IMR-90 (cell line): Measurements from ENCODE around the gene FBH1. TPM values are rescaled to one million over a fixed set of nuclear protein-coding genes. Genes with fewer than 3 reads are reported as not detected.

Source experiments
- ATAC-seq: fragments of 200-7000 bp; cut with Tn5 transposase; 2 replicates; pipeline ENCODE4 v1.9.1; 2020; ENCODE audit warnings: low read depth, mild to moderate bottlenecking, moderate library complexity
- BruUV-seq: library from RNA; stranded (reverse); fragments of 400-500 nt; replicated peaks from 2 replicates; lab custom pipeline; 2021; lab: Mats Ljungman, UMichigan
- CTCF ChIA-PET: fragments of 300-600 bp; formaldehyde crosslinking; extraction: SDS; loops from one replicate; lab custom pipeline; 2021; ENCODE audit warnings: antibody characterized with exemption; lab: Yijun Ruan, JAX
- POLR2A ChIA-PET: fragments of 300-600 bp; sonication (Branson Sonifier 250); formaldehyde crosslinking; loops from one replicate; lab custom pipeline; 2022; ENCODE audit warnings: antibody characterized with exemption; ENCODE audit not compliant: unreplicated experiment; lab: Charles Lee
- DNase-seq: peaks from one replicate; pipeline ENCODE4 v3.0.0; 2013
- H2AFZ ChIP-seq: replicated peaks from 2 replicates; pipeline ENCODE3; 2013; ENCODE audit warnings: low read length, mild to moderate bottlenecking; ENCODE audit not compliant: poor library complexity
- H2AK5ac ChIP-seq: 2 replicates; pipeline ENCODE4 v1.6.1; 2013; ENCODE audit warnings: low read depth, low read length, inconsistent platforms
- H2AK9ac ChIP-seq: replicated peaks from 2 replicates; pipeline ENCODE3; 2013; ENCODE audit warnings: mild to moderate bottlenecking, low read depth, low read length, moderate library complexity; ENCODE audit not compliant: poor library complexity
- H2BK120ac ChIP-seq: 2 replicates; pipeline ENCODE4 v1.6.1; 2013; ENCODE audit warnings: low read depth, low read length, inconsistent platforms
- H2BK15ac ChIP-seq: 3 replicates; pipeline ENCODE4 v1.6.1; 2013; ENCODE audit warnings: low read depth, low read length, inconsistent platforms
- H2BK20ac ChIP-seq: 2 replicates; pipeline ENCODE4 v1.6.1; 2013; ENCODE audit warnings: low read depth, mild to moderate bottlenecking, inconsistent platforms, low read length, moderate library complexity
- H2BK5ac ChIP-seq: 2 replicates; pipeline ENCODE4 v1.6.1; 2013; ENCODE audit warnings: mild to moderate bottlenecking, low read depth, low read length, inconsistent platforms; ENCODE audit not compliant: poor library complexity, severe bottlenecking
- H3K14ac ChIP-seq: replicated peaks from 2 replicates; pipeline ENCODE4 v1.6.1; 2013; ENCODE audit warnings: low read depth, low read length, inconsistent platforms
- H3K18ac ChIP-seq: 2 replicates; pipeline ENCODE4 v1.6.1; 2013; ENCODE audit warnings: low read depth, low read length, control low read depth
- H3K23ac ChIP-seq: 2 replicates; pipeline ENCODE4 v1.6.1; 2013; ENCODE audit warnings: low read depth, low read length, inconsistent platforms
- H3K27ac ChIP-seq: 2 replicates; pipeline ENCODE4 v1.5.1; 2013; ENCODE audit warnings: mild to moderate bottlenecking, control low read depth, low read length; ENCODE audit not compliant: insufficient read depth
- H3K27me3 ChIP-seq: 2 replicates; pipeline ENCODE4 v1.6.1; 2013; ENCODE audit warnings: low read length; ENCODE audit not compliant: control insufficient read depth, insufficient read depth
- H3K36me3 ChIP-seq: 2 replicates; pipeline ENCODE4 v1.6.1; 2013; ENCODE audit warnings: low read length, mixed read lengths; ENCODE audit not compliant: control insufficient read depth, insufficient read depth
- H3K4ac ChIP-seq: 2 replicates; pipeline ENCODE4 v1.6.1; 2013; ENCODE audit warnings: low read depth, low read length, inconsistent platforms
- H3K4me1 ChIP-seq: 2 replicates; pipeline ENCODE4 v1.6.1; 2013; ENCODE audit warnings: low read length, mixed read lengths; ENCODE audit not compliant: control insufficient read depth, insufficient read depth
- H3K4me2 ChIP-seq: 2 replicates; pipeline ENCODE4 v1.6.1; 2013; ENCODE audit warnings: low read depth, mild to moderate bottlenecking, control low read depth, low read length, moderate library complexity
- H3K4me3 ChIP-seq: 2 replicates; pipeline ENCODE4 v1.5.1; 2013; ENCODE audit warnings: low read depth, mild to moderate bottlenecking, control low read depth, low read length, moderate library complexity; ENCODE audit not compliant: insufficient read depth
- H3K56ac ChIP-seq: 2 replicates; pipeline ENCODE4 v1.6.1; 2013; ENCODE audit warnings: low read length, inconsistent platforms; ENCODE audit not compliant: insufficient read depth; ENCODE audit errors: extremely low read depth
- H3K79me1 ChIP-seq, 2 experiments: 2 replicates each; pipeline ENCODE4 v1.6.1; 2013; ENCODE audit warnings: low read length in 2 of 2, inconsistent platforms in 1 of 2, low read depth in 1 of 2
- H3K9ac ChIP-seq: 2 replicates; pipeline ENCODE4 v1.6.1; 2013; ENCODE audit warnings: low read depth, low read length, control low read depth
- H3K9me1 ChIP-seq: 2 replicates; pipeline ENCODE4 v1.6.1; 2013; ENCODE audit warnings: low read length, inconsistent platforms; ENCODE audit not compliant: insufficient read depth
- H3K9me3 ChIP-seq: 2 replicates; pipeline ENCODE4 v1.6.1; 2013; ENCODE audit warnings: low read length; ENCODE audit not compliant: control insufficient read depth, insufficient read depth
- H4K20me1 ChIP-seq: 2 replicates; pipeline ENCODE4 v1.6.1; 2013; ENCODE audit warnings: low read length, inconsistent platforms; ENCODE audit not compliant: insufficient read depth
- H4K5ac ChIP-seq: 2 replicates; pipeline ENCODE4 v1.6.1; 2013; ENCODE audit warnings: mild to moderate bottlenecking, low read depth, low read length, control low read depth
- H4K8ac ChIP-seq, 2 experiments: 2 replicates each; pipeline ENCODE4 v1.6.1; 2013; ENCODE audit warnings: low read depth in 2 of 2, low read length in 2 of 2, control low read depth in 1 of 2, inconsistent platforms in 1 of 2
- H4K91ac ChIP-seq: 2 replicates; pipeline ENCODE4 v1.6.1; 2013; ENCODE audit warnings: low read depth, low read length, inconsistent platforms; ENCODE audit not compliant: insufficient read depth
- CTCF ChIP-seq: conservative IDR thresholded peaks from 2 replicates; pipeline ENCODE4 v1.5.1; 2012; ENCODE audit warnings: mild to moderate bottlenecking, low read depth, low read length, improper control_type of control experiment
- MXI1 ChIP-seq: IDR thresholded peaks from 2 replicates; pipeline ENCODE4 v1.6.1; 2012; ENCODE audit warnings: low read depth, mild to moderate bottlenecking, low read length, moderate library complexity, borderline replicate concordance
- WGBS, 2 experiments: methylation state at CpG; one replicate each; pipeline versions ENCODE4 v1.1.5 to v1.1.7; 2013; ENCODE audit warnings: missing lambda C conversion rate in 2 of 2; ENCODE audit not compliant: insufficient read length in 1 of 2; ENCODE audit errors: extremely low coverage in 2 of 2; 5-methylcytosine and 5-hydroxymethylcytosine counted together
- dilution Hi-C: fragments of 300-500 bp; cut with HindIII; formaldehyde crosslinking; loops from one replicate; pipeline ENCODE4 v1.14.3; 2018; ENCODE audit warnings: low sequenced_read_pairs; ENCODE audit not compliant: unreplicated experiment
- in situ Hi-C: fragments of 300-500 bp; cut with MboI; formaldehyde crosslinking; loops from 3 replicates; pipeline ENCODE4 v1.14.3; 2019; ENCODE audit warnings: low sequenced_read_pairs, inconsistent platforms, mixed read lengths
- intact Hi-C: fragments of 100-400 bp; cut with micrococcal nuclease; formaldehyde crosslinking; loops from 2 replicates; pipeline ENCODE4 v1.10.0; 2022
- polyA plus RNA-seq, 3 experiments: library from polyadenylated mRNA; depleted of rRNA; stranded (reverse); fragments of >200 nt; gene quantifications; 2 replicates each; pipeline ENCODE4 v1.2.3, GENCODE V29; 2012; ENCODE audit warnings: low replicate concordance in 1 of 3
- total RNA-seq: library from RNA; depleted of rRNA; stranded (reverse); fragments of >200 nt; gene quantifications from 2 replicates; pipeline ENCODE4 v1.2.3, GENCODE V29; 2012

The FBH1 gene
- total and polyA plus RNA-seq, 2 of the 4 experiments (the other 2 are of a cell fraction) = 59.3 to 72.2 TPM

GRCh38 chr10:5977471-5978229 is 87.6 kb downstream of the FBH1 start, which contains the start of gene IL15RA:
IL15RA (minus strand) TSS chr10:5977543; CDS start chr10:5977492, 51 bp downstream.
- H3K4me3 ChIP-seq = peak within 1 kb of the TSS; percentile 68
- H3K4me1 ChIP-seq = peaks cover 3% of the 10 kb centered on the region; the same call in 1 of the 2 replicates
- H4K20me1 ChIP-seq = no peaks in the 10 kb centered on the region
- peak within 1 kb of the TSS; percentile 32 for H4K91ac ChIP-seq
- ATAC-seq = peak; percentile 82
- H2BK20ac ChIP-seq = peak within 1 kb of the TSS; percentile 92
- no peaks in the 10 kb centered on the region for H3K9me3 ChIP-seq
- H3K9ac ChIP-seq = peak within 1 kb of the TSS; percentile 63
- CTCF ChIA-PET = no interaction called here
- peaks cover 9 to 23% of the 10 kb centered on the region in 2 experiments; a peak in 3 of 4 replicates for H3K79me1 ChIP-seq
- H4K8ac ChIP-seq = peak within 1 kb of the TSS; percentile 59 to 89
- peak within 1 kb of the TSS; percentile 70 for H3K4me2 ChIP-seq
- peak within 1 kb of the TSS; percentile 98 for H2AFZ ChIP-seq
- POLR2A ChIA-PET = interaction anchor here (0.6 kb wide), 2 partner anchors 74 to 212 kb away, joined by 4 to 5 read pairs; no protein-coding TSS in a partner anchor
- H2BK15ac ChIP-seq = no peak within 1 kb of the TSS
- H3K14ac ChIP-seq = peak within 1 kb of the TSS; percentile 89
- H2BK120ac ChIP-seq = peak within 1 kb of the TSS; percentile 93
- H3K27ac ChIP-seq = peak within 1 kb of the TSS; percentile 61
- in situ Hi-C loops (no loop called here), dilution Hi-C loops (no loop called here), intact Hi-C loops (loop anchor here (1.0 to 2.0 kb wide), 5 partner anchors 19 to 89 kb away; no protein-coding TSS in a partner anchor)
- H3K27me3 ChIP-seq = no peaks in the 10 kb centered on the region
- no TSS peak for BruUV-seq
- H2AK9ac ChIP-seq = peak within 1 kb of the TSS; percentile 81
- H3K18ac ChIP-seq = peak within 1 kb of the TSS; percentile 49
- H3K4ac ChIP-seq = peak within 1 kb of the TSS; percentile 92
- H2BK5ac ChIP-seq = peak within 1 kb of the TSS; percentile 61
- 0 out of 2 replicates have a peak within 1 kb of the TSS, but pooled peaks have one; percentile 8 for H2AK5ac ChIP-seq
- H3K56ac ChIP-seq = peak within 1 kb of the TSS; percentile 52
- H3K9me1 ChIP-seq = no peaks in the 10 kb centered on the region
- peak; percentile 72 for DNase-seq
- WGBS, 2 experiments = 0% methylated on average over 45 of the region's 80 CpGs; no CpG with 5 or more reads in 1 of the 2 experiments
- peak within 1 kb of the TSS; percentile 93 for H3K23ac ChIP-seq
- H3K36me3 ChIP-seq = no peaks in the 10 kb centered on the region; the same call in 1 of the 2 replicates
- peak within 1 kb of the TSS; percentile 56 for H4K5ac ChIP-seq
- no peak for TF ChIP-seq MXI1
- TF ChIP-seq CTCF = 0 out of 2 replicates have a peak, but pooled peaks have one; percentile 9
